GM12891 (cell line): ENCODE results near the gene DESI1.

Experiments
- PAX5 ChIP-seq: IDR thresholded peaks from 2 replicates; pipeline ENCODE4 v1.6.1; 2011; ENCODE audit warnings: low read length, moderate library complexity, mild to moderate bottlenecking; ENCODE audit not compliant: insufficient read depth, severe bottlenecking
- POLR2A ChIP-seq: IDR thresholded peaks from 2 replicates; pipeline ENCODE4 v1.6.1; 2011; ENCODE audit warnings: low read depth, low read length, control low read depth
- POLR2AphosphoS5 ChIP-seq: IDR thresholded peaks from 2 replicates; pipeline ENCODE4 v1.6.1; 2011; ENCODE audit warnings: low read depth, low read length, control low read depth
- TAF1 ChIP-seq: IDR thresholded peaks from 2 replicates; pipeline ENCODE4 v1.6.1; 2011; ENCODE audit warnings: low read depth, low read length, control low read depth

- TF ChIP-seq TAF1 (no peak), POLR2AphosphoS5 (no peak), PAX5 (no peak), POLR2A (no peak)
Observed at GRCh38 chr22:41648432-41648831, 27.6 kb upstream of the DESI1 start.
